ENCODE measurements around the gene HSF2. TPM values are rescaled to one million over a fixed set of nuclear protein-coding genes. Genes with fewer than 3 reads are reported as not detected.

Gene HSF2
- total RNA-seq, 1 donor, result 21.4 TPM

Small RNA genes within 50 kb of the gene (small RNA-seq; reads per million reads assigned to genes)
- gene Z99129.1, result not detected

Other genes with a start within 250 kb of the HSF2 start
- 243 and 282 TPM in 2 replicates for gene SERINC1, start 72.2 kb downstream of the HSF2 start, total RNA-seq (ENCODE audit: low replicate concordance)
- gene PKIB, start 210.8 kb downstream of the HSF2 start, total RNA-seq (ENCODE audit: low replicate concordance), result 0.57 and 3.1 TPM in 2 replicates